Stromal cell of bone marrow (primary cell): ENCODE results near the gene SPTSSB.

Experiments used
- DNase-seq: peaks from one replicate; pipeline ENCODE4 v3.0.0-alpha.2; 2012; ENCODE audit warnings: low read depth

Gene SPTSSB

DNA sequence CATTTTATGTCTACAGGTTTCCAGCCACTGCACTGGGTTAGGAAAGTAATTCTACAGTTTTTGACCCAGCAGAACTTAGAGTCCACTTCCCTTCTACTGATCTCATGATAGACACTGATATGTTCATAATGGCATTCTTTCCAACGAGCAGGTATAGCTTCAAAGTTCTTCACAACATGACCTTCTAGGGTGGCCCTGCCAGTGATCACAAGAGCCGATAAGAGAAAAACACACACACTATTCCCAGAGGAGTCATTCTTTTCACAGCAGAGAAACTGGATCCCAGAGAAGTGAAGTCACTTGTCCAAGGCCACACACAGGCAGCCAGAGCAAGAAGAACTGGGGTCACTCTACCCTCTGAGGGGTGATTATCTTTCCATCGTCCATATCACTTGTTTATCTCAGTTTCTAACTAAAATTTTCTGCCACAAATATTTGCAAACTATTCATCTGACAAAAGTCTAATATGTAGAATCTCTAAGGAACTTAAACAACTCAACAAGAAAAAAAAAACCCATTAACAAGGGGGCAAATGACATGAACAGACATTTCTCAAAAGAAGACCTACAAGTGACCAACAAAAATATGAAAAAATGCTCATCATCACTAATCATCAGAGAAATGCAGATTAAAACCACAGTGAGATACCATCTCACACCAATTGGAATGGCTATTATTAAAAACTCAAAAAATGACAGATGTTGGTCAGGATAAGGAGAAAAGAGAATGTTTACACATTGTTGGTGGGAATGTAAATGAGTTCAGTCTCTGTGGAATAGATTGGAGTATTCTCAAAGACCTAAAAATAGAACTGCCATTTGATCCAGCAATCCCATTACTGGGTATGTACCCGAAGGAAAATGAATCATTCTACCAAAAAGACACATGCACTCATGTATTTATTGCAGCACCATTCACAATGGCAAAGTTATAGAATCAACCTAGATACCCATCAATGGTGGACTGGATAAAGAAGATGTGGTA, 31.5 kb downstream of the SPTSSB start:
- DNase-seq: no peak

GRCh38 chr3:161337311-161337710, 34.0 kb downstream of the SPTSSB start:
- DNase-seq: no peak

- DNase-seq: no peak
Measured at GRCh38 chr3:161336661-161337060, 34.7 kb downstream of the SPTSSB start.

DNA sequence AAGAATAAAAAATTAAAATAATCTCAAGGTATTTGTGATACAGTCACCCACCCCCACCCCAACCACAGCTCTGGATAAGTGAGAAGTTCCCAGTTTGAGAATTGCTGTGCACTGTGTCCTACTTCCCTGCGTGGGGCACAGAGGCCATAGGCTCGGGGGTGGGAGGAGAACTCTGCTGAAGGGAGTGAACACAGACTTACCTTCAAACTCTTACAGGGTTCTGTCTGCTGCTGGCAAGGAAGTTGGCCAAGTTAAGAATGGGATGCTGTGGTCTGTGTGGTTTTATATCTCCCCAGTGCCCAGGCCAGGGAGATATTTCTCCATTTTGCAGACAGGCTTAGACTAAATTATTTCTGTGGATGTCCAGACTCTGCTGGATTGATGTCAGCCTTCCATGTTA, 37.6 kb downstream of the SPTSSB start:
- DNase-seq: no peak

DNA sequence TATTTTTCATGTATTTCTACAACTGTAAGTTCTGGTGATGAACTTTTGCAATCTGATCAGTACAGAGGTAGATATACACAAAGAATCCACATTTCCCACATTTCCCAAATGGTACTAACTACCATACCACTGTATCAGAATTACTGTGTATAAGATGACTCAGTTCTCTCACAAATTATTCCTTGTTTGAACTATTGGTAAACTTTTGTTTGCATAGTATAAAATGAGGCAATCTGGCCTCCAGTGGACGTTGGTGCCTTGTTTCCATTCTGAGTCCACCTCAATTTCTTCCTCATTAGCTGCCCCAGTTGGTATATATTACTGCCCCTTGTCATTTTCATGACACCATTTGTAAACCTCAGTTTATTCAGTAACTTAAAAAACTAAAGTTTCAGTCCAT, 38.5 kb downstream of the SPTSSB start:
- DNase-seq: no peak

GRCh38 chr3:161325059-161325458, 46.3 kb downstream of the SPTSSB start:
- no peak for DNase-seq

DNA sequence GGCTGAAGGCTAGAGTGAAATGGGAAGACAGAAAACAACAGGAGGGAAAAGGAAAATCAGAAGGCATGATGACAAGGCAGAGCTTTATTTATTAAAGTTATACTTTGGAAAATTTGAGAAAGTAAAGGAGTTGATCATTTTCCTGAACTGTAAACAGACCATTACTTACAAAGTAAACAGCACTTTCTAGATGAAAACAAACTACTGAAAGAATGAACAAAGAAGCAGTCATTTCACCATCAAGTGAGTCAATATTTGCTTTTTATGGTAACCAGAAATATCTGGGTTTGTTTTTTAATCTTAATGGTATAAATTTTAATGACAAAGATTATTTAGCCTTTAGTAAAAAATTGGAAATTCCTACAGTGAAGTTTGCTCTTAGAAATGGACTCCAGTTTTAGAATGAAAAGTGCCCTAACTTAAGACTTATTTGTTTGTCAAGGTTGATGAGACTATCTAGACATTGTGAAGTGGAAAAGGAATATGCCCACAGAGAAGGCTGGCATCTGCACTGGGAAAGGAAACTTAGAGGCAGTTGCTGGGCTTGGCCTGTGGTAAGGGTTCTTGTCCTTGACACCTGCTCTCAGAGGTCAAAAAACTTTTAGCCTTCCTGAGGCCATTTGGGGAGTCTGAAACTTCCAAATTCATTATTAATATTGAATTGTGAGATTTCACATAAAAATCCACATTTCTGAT, 47.2 kb downstream of the SPTSSB start:
- DNase-seq: no peak

DNA sequence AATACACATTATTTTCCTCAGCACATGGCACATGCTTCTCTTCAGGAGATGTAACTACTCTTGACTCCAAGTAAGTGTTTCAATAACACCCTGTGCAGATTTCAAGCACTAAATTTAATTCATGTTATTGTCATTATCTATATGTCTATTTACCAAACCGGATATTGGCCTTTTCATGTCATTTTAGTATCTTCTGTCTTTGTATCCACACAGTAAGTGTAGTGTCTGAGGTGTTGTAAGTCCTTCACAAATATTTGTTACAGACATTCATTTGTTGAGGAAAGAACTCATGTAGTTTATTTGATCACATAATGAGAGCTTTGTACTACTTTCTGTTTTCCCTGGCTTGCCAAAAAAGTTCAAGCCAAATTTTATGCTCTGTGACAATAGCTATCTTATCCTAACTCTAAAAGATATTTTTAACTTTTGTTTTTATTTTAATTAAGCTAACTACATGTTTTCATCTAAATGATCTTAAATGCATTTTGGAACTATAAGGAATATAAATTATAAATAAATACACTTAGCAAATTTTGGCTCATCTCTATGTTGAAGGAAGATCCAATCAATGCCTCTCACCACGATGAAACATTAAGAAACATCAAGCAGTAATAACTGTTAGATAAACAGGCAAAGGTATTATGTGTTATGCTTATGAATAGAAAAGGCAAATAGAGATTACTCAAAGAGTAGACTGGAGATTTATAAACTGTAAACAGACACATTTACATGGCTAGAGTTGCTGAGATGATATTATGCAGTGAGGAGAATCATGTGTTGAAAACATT, 48.3 kb downstream of the SPTSSB start:
- DNase-seq: no peak

GRCh38 chr3:161320837-161321236, 50.5 kb downstream of the SPTSSB start:
- DNase-seq: no peak

DNA sequence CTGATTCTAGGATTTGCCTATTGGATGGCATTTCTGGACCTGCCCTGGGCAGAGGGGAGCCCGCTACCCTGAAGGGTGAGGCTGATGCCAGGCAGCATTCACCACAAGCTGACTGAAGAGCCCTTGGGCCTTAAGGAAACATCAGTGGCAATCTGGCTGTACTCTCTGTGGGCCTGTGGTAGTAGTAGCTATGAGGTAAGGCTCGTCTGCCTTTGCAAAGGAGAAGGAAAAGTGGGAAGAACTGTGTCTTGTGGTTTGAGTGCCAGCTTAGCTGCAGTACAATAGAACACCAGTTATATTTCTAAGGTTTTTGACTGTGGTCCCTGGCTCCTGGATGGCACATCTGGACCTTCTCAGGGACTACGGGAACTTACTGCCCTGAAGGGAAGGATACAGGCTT, 51.5 kb downstream of the SPTSSB start:
- DNase-seq: no peak

DNA sequence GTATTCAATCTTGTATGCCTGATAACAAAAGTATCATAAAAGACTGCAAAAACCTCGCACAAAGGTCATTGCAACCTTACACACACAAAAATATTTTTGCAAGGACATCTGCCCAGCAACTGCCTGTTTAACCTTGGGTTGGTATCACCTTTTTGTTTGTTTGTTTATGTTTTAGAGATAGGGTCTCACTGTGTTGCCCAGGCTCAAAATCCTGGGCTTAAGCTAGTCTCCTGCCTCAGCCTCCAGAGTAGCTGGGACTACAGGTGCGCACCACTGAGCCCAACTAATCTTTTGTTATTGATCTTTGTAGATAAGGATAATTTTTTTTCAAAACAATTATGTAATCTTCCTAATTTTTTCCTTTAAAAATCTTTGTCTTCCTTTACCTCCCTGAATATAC, 54.2 kb downstream of the SPTSSB start:
- DNase-seq: no peak

GRCh38 chr3:161316006-161316689, 55.2 kb downstream of the SPTSSB start:
- DNase-seq: peak; percentile 20

GRCh38 chr3:161314836-161315395, 56.4 kb downstream of the SPTSSB start:
- no peak for DNase-seq

DNA sequence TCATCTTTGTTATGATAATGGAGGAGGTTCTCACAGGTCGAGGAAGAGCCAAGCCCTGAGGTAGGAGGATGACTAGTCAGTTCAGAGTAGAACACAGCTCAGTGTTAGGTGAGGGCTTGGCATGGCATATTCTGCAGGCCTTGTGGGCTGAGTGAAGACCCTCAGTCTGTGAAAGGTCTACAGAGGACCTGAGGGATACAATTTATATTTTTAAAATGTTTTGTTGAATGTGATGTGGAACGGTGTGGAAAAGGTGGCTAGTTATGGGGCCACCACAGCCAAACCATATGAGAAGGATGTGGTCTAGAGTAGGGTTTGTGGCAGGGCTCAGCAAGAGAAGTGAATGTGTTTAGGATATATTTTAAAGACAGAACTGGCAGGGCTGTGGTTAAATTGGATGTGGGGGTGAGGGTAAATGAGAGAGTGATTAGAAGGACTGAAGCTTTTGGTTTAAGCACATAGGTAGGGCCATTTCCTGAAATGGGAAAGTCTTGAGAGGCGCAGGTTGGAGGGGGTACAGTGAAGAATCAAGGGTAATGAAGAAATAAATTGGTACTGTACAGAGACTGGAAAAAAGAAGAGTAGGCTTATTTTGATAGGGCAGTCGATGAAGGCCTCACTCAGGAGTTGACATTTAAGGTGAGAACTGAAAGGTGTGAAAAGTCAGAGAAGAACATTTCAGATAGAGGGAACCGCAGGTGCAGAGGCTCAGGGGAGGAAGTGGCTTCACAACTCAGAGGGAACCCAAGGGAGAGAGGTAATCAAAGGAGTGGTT, 60.5 kb downstream of the SPTSSB start:
- no peak for DNase-seq

GRCh38 chr3:161305095-161305991, 66.0 kb downstream of the SPTSSB start:
- no peak for DNase-seq

DNA sequence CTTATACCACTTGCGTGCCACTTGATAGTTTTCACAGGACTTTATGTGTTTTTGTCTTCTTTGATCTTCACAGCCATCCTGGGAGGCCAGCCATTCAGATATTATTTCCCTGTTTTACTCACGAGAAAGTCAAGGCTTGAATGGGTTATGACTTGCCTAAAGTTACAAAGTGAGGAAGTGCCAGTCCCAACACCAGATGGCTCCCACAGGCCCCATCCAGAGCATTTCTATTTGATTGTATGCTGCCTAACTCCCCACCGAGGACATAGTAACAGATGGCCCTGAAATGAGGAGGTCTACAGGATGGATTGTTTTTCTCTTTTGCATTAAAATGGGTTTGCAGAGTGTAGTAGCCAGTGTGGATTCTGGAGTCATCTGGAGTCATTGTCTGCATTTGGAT, 74.5 kb downstream of the SPTSSB start:
- no peak for DNase-seq

DNA sequence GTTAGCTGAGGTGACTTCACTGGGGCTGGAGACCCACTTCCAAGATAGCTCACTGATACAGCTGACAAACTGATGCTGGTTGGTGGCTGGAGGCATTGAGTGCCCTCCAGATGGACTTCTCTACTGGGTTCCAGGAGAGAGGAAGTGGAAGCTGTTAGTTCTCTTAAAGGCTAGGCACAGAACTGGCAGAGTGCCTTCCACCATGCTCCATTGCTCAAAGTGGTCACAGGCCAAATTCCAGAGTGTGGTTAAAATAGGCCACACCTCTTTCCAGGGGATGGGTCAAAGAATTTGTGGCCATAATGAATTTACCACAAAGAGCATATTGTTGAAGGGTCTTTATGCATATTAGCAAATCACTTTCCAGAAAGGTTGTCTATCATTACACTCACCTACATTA, 76.0 kb downstream of the SPTSSB start:
- no peak for DNase-seq
